NCI-H1105 treated with DMSO at 0.1 percent for 48 hours (cell line): ENCODE results near the gene UBE2E1.
"Not testable (repeated sequence)": the region's sequence is repeated elsewhere in the genome, so short reads cannot be mapped to it uniquely, and the experiment has no call there.

Experiments
- DNase-seq: peaks from one replicate; lab custom pipeline; 2025; lab: John Stamatoyannopoulos, UW

UBE2E1 gene

DNA sequence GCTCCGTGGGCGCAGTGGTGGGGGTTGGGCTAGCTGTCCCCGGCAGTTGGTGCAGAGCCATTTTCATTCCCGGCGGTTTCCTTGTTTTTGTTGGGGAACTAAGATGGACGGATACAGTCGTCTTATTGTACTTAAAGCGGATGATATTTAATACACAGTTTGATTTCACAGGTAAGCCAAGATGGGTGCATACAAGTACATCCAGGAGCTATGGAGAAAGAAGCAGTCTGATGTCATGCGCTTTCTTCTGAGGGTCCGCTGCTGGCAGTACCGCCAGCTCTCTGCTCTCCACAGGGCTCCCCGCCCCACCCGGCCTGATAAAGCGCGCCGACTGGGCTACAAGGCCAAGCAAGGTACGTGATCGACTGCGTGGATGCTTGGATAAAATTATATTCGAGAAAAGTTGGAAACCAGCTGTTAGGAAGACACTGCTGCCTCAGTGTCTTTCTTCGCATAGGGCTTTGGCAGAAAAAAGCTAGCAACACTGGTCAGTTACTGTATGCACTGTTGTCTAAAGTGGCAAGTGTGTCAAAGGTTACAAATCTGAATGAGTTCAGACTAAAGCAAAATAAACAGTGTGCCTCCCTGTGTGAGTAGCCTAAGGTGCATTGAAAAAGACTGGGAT is 112.0 kb downstream of the UBE2E1 start:
- peak; percentile 49 for DNase-seq

- DNase-seq = not testable (repeated sequence)
These were observed 112.6 kb downstream of the UBE2E1 start for GRCh38 chr3:23918331-23918730.

DNA sequence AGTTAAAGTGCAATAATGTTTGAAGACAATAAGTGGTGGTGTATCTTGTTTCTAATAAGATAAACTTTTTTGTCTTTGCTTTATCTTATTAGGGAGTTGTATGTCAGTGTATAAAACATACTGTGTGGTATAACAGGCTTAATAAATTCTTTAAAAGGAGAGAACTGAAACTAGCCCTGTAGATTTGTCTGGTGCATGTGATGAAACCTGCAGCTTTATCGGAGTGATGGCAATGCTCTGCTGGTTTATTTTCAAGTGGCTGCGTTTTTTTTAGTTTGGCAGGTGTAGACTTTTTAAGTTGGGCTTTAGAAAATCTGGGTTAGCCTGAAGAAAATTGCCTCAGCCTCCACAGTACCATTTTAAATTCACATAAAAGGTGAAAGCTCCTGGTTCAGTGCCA is 113.9 kb downstream of the UBE2E1 start:
- DNase-seq = no peak

GRCh38 chr3:23920151-23920655 is 114.4 kb downstream of the UBE2E1 start:
- no peak for DNase-seq

DNA sequence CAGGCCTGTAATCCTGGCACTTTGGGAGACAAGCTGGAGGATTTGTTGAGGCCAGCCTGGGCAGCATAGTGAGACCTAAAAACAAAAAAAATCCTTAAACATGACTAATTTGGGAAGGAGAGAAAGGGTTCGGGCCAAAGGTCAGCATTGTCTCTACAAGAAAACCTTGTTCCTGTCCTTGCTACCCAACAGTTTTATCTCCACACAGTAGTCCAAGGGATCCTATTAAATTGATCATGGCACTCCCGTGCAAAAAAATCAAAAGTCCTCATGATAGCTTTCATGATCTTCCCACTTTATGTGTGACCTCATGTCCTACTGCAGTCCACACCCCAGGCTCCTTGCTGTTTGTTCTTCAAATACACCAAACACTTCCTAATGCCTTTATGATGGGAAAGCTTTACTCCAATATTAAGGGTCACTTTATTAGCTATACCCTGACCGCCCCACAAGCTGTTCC is 115.3 kb downstream of the UBE2E1 start:
- DNase-seq = no peak

DNA sequence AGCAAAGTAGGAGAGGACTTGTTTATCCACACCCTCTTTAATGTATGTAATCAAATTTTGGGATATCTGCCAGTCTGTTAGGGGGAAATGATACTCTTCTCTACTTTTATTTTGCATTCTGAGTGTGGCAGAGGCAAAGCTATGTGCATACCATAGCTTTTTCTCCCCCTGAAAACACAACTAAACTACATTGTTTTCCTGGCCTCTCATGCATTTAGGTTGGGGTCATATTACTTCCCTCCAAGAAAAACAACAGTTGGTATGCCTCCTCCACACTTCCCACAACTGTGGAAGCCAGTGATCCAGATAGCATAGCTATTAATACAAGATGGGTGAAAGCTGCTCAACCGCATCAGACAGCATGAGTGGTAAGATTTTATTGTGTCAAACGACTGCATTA is 118.0 kb downstream of the UBE2E1 start:
- DNase-seq = no peak

DNA sequence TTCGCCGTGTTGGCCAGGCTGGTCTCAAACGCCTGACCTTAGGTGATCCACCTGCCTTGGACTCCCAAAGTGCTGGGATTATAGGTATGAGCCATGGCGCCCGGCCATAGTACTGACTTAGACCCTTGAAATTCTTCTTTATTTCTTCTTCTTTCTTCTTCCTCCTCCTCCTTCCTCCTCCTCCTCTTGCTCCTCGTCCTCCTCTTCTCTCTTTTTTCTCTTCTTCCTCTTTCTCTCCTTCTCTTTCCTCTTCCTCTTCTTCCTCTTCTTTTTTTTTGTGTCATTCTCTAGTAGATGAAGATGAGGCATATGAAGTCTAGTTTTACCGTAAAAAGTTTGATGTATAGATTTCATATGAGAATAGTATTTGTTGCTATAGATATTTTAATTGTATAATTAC is 120.5 kb downstream of the UBE2E1 start:
- DNase-seq = no peak

DNA sequence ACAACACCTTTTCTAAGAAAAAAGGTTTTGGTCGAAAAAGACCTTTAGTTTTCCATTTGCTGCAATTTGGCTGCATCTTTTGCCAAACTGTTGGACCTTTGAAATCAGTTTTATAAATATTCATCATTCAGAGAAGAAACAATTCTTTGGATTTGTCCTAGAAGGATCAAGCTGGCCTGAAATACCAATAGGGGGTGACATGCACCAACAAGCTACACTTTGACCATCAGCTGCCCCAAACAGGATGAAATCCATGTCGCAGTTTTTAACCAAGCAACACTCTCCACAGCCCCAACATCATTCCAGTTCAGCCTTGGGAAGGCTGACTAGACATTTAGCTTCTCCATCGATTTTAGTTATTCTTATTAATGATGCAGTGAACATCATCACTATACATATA is 121.0 kb downstream of the UBE2E1 start:
- no peak for DNase-seq

- DNase-seq = no peak
These were observed 122.8 kb downstream of the UBE2E1 start for GRCh38 chr3:23928524-23928923.

DNA sequence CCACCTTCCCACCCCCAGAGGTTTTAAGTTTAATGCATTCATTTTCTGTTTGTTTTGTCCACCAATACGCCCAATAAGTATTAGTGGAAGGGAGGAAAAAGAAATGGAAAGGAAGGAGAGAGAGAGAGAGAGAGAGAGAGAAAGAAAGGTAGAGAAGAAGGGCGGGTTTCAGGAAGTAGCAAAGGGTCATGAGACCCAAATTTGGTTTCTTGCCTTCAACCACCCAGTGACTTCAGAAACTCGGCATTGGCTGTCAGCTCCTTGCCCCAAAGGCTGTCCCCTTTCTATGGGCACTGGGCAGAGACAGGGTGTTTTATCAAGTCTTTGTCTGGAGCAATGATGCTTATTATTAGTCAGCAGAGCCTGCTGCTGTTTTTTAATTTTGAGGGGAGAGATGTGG is 125.8 kb downstream of the UBE2E1 start:
- no peak for DNase-seq

DNA sequence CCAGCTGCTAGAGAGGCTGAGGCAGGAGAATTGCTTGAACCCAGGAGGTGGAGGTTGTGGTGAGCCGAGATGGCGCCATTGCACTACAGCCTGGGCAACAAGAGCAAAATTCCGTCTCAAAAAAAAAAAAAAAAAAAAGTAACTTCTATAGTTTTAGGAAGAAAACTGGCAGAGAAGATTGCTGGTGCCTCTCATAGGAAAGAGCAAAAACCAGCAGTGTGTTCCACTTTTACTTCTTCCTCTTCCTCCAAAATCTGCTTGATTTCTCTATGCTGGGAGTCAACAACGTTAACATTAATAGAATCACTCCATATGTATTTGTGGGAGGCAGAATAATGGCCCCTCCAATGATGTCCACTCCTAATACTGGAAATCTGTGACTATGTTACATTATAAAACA is 126.8 kb downstream of the UBE2E1 start:
- no peak for DNase-seq

- no peak for DNase-seq
These were observed 128.5 kb downstream of the UBE2E1 start for GRCh38 chr3:23934253-23934652.

DNA sequence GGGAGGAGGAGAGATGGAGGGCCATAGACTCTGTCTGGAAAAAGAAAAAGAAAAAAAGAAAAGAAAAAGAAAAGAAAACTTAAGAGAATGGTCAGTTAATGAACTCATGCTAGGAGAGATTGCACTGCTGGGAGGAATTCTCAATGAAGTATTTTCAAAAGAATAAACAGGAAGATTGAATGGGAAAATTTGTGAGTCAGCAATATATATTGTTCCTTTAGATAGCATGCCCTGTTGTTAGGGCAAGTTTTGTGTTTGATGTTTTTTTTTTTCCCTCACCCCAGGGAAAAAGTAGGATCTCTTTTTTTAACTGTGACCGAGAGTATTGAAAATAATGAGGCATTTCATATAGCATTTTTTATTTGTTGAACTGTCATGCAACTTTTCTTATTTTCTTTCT is 131.5 kb downstream of the UBE2E1 start:
- DNase-seq = no peak

- DNase-seq = no peak
These were observed 132.9 kb downstream of the UBE2E1 start for GRCh38 chr3:23938688-23939087.

- DNase-seq = no peak
These were observed 135.0 kb downstream of the UBE2E1 start for GRCh38 chr3:23940775-23941174.
